Measurements from ENCODE around the gene OR4X2.

- TF ChIP-seq EZH2phosphoT487 (IDR thresholded peaks at IDR 0.05; ENCODE audit: low read length) (no peak), CTCF (IDR thresholded peaks at IDR 0.05; ENCODE audit: low read length) (no peak)
These were observed 18.6 kb downstream of the OR4X2 start, which contains the start of gene OR4X1 for GRCh38 chr11:48263423-48263911.

All from MM.1S (cell line).